Fibroblast of lung (primary cell): ENCODE data around the gene BEST4. TPM values are rescaled to one million over a fixed set of nuclear protein-coding genes. Genes with fewer than 3 reads are reported as not detected.

Experiments used
- DNase-seq, 2 donors: peaks; one replicate each; pipeline versions ENCODE4 v3.0.0 to v3.0.0-alpha.2; 2010; ENCODE audit warnings: low read depth in 2 of 2
- H2AFZ ChIP-seq: 2 replicates; pipeline ENCODE4 v1.5.1; 2012; ENCODE audit warnings: low read length, control low read depth, inconsistent platforms
- H3K27ac ChIP-seq: 2 replicates; pipeline ENCODE4 v1.5.1; 2011; ENCODE audit warnings: low read length, control low read depth; ENCODE audit not compliant: insufficient read depth
- H3K27me3 ChIP-seq: 2 replicates; pipeline ENCODE4 v1.5.1; 2011; ENCODE audit warnings: mild to moderate bottlenecking, low read length; ENCODE audit not compliant: control insufficient read depth, insufficient read depth
- H3K36me3 ChIP-seq: 2 replicates; pipeline ENCODE4 v1.5.1; 2011; ENCODE audit warnings: low read length; ENCODE audit not compliant: control insufficient read depth, insufficient read depth
- H3K4me1 ChIP-seq: 2 replicates; pipeline ENCODE4 v1.5.1; 2011; ENCODE audit warnings: low read length; ENCODE audit not compliant: control insufficient read depth, insufficient read depth; ENCODE audit errors: extremely low read depth
- H3K4me2 ChIP-seq: 2 replicates; pipeline ENCODE4 v1.5.1; 2011; ENCODE audit warnings: low read length, control low read depth; ENCODE audit not compliant: insufficient read depth; ENCODE audit errors: extremely low read depth
- H3K4me3 ChIP-seq, 4 experiments: fragments of 200-600 bp in 1 of 4; sonication (generic) in 1 of 4; replicated peaks in 1 of 4; 2 replicates each; pipeline ENCODE4 v1.5.1; 2011 to 2016; ENCODE audit warnings: low read length in 4 of 4, low read depth in 3 of 4, mild to moderate bottlenecking in 3 of 4, control low read depth in 2 of 4, inconsistent platforms in 1 of 4, mixed read lengths in 1 of 4; ENCODE audit not compliant: insufficient read depth in 1 of 4; ENCODE audit errors: control extremely low read depth in 1 of 4
- H3K79me2 ChIP-seq: 2 replicates; pipeline ENCODE4 v1.5.1; 2012; ENCODE audit warnings: mild to moderate bottlenecking, low read length, inconsistent platforms; ENCODE audit not compliant: control insufficient read depth, insufficient read depth
- H3K9ac ChIP-seq: 2 replicates; pipeline ENCODE4 v1.5.1; 2011; ENCODE audit warnings: mild to moderate bottlenecking, low read length, control low read depth; ENCODE audit not compliant: insufficient read depth
- H3K9me3 ChIP-seq: 2 replicates; pipeline ENCODE4 v1.5.1; 2012; ENCODE audit warnings: low read depth, low read length; ENCODE audit not compliant: control insufficient read depth, insufficient read depth
- H4K20me1 ChIP-seq: 2 replicates; pipeline ENCODE4 v1.5.1; 2011; ENCODE audit warnings: low read length; ENCODE audit not compliant: control insufficient read depth, insufficient read depth; ENCODE audit errors: extremely low read depth
- EZH2 ChIP-seq: IDR thresholded peaks from 2 replicates; pipeline ENCODE4 v1.5.1; 2012; ENCODE audit warnings: low read length, control low read depth, mild to moderate bottlenecking; ENCODE audit errors: missing control alignments
- polyA plus RNA-seq, 2 donors: library from polyadenylated mRNA; depleted of rRNA in 1 of 2; stranded (reverse) in 1 of 2; unstranded in 1 of 2; fragments of >200 nt; gene quantifications; 2 replicates each; pipeline ENCODE4 v1.2.1, GENCODE V29; 2011 to 2012; ENCODE audit warnings: missing spikeins in 1 of 2
- total RNA-seq: library from RNA; depleted of rRNA; stranded (reverse); fragments of >200 nt; gene quantifications from 2 replicates; pipeline ENCODE4 v1.2.1, GENCODE V29; 2014
- TF ChIP-seq, protein P1 (sequence below), 2 donors: IDR thresholded peaks in 1 of 2; conservative IDR thresholded peaks in 1 of 2; 1 replicate in 1 of 2; 2 replicates in 1 of 2; pipeline ENCODE4 v1.5.1; 2011 to 2012; ENCODE audit warnings: low read length in 2 of 2, control low read depth in 1 of 2, inconsistent platforms in 1 of 2, low read depth in 1 of 2, mild to moderate bottlenecking in 1 of 2

BEST4 gene
- total and polyA plus RNA-seq, 2 donors (not counting 1 experiment from before 2014, with no cell fraction given), result 0.10 to 0.17 TPM

GRCh38 chr1:44760876-44761275 lies 27.1 kb downstream of the BEST4 start:
- H3K79me2 ChIP-seq, result no peaks in the 10 kb centered on the region
- H3K9me3 ChIP-seq, result no peaks in the 10 kb centered on the region
- H3K9ac ChIP-seq, result no peak overlapping the region
- no peaks in the 10 kb centered on the region for H3K27me3 ChIP-seq
- no peak overlapping the region for H2AFZ ChIP-seq
- no peak for DNase-seq
- H3K27ac ChIP-seq, result no peak overlapping the region
- peaks cover 25% of the 10 kb centered on the region for H3K36me3 ChIP-seq
- H4K20me1 ChIP-seq, result no peaks in the 10 kb centered on the region
- no peak overlapping the region for H3K4me2 ChIP-seq
- H3K4me1 ChIP-seq, result no peaks in the 10 kb centered on the region
- TF ChIP-seq, protein P1, sequence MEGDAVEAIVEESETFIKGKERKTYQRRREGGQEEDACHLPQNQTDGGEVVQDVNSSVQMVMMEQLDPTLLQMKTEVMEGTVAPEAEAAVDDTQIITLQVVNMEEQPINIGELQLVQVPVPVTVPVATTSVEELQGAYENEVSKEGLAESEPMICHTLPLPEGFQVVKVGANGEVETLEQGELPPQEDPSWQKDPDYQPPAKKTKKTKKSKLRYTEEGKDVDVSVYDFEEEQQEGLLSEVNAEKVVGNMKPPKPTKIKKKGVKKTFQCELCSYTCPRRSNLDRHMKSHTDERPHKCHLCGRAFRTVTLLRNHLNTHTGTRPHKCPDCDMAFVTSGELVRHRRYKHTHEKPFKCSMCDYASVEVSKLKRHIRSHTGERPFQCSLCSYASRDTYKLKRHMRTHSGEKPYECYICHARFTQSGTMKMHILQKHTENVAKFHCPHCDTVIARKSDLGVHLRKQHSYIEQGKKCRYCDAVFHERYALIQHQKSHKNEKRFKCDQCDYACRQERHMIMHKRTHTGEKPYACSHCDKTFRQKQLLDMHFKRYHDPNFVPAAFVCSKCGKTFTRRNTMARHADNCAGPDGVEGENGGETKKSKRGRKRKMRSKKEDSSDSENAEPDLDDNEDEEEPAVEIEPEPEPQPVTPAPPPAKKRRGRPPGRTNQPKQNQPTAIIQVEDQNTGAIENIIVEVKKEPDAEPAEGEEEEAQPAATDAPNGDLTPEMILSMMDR (conservative IDR thresholded peaks at IDR 0.05 in 1 of 2, IDR thresholded peaks at IDR 0.05 in 1 of 2; ENCODE audit: low read depth in 1 of 2, low read length in 2 of 2), result no peak
- no peak for TF ChIP-seq EZH2
- no peak overlapping the region for H3K4me3 ChIP-seq

GRCh38 chr1:44759077-44759476 lies 28.9 kb downstream of the BEST4 start:
- Histone ChIP-seq H3K27me3 (no peaks in the 10 kb centered on the region), H4K20me1 (no peaks in the 10 kb centered on the region), H3K9ac (no peak overlapping the region), H3K27ac (no peak overlapping the region), H3K4me3 (no peak overlapping the region), H3K36me3 (peaks cover 32% of the 10 kb centered on the region), H3K79me2 (no peaks in the 10 kb centered on the region), H3K4me2 (no peak overlapping the region), H3K4me1 (no peaks in the 10 kb centered on the region), H3K9me3 (no peaks in the 10 kb centered on the region), H2AFZ (no peak overlapping the region)
- no peak for TF ChIP-seq EZH2
- TF ChIP-seq, protein P1 (conservative IDR thresholded peaks at IDR 0.05 in 1 of 2, IDR thresholded peaks at IDR 0.05 in 1 of 2; ENCODE audit: low read depth in 1 of 2, low read length in 2 of 2), result no peak
- DNase-seq, result no peak

DNA sequence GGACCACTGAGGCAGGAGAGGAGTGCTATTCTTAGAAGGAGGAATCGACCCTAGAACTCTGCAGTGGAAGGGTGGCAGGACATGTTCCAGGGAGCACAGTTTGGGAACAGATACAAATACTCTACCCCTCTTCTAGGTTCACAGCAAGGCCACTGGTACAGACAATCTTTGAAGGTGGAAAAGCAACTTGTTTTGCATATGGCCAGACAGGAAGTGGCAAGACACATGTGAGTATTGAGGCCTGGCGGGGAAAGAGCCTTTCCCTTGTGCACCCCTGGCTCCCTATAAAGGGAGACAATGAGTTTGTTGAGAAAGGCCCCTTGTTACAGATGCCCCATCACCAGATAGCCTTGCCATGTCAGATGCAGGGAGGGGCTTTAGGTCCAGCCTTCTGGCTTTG lies 30.6 kb downstream of the BEST4 start:
- peaks cover 31% of the 10 kb centered on the region for H3K36me3 ChIP-seq
- TF ChIP-seq, protein P1 (conservative IDR thresholded peaks at IDR 0.05 in 1 of 2, IDR thresholded peaks at IDR 0.05 in 1 of 2; ENCODE audit: low read depth in 1 of 2, low read length in 2 of 2), result no peak
- TF ChIP-seq EZH2, result no peak
- H4K20me1 ChIP-seq, result no peaks in the 10 kb centered on the region
- no peaks in the 10 kb centered on the region for H3K9me3 ChIP-seq
- no peak overlapping the region for H3K27ac ChIP-seq
- H3K4me3 ChIP-seq, result no peak overlapping the region
- H3K4me2 ChIP-seq, result no peak overlapping the region
- no peak overlapping the region for H3K9ac ChIP-seq
- DNase-seq, result no peak
- no peaks in the 10 kb centered on the region for H3K79me2 ChIP-seq
- H3K27me3 ChIP-seq, result no peaks in the 10 kb centered on the region
- no peak overlapping the region for H2AFZ ChIP-seq
- H3K4me1 ChIP-seq, result no peaks in the 10 kb centered on the region
